HG03558 (cell line): ENCODE measurements around the gene BEST1.
"Not testable (repeated sequence)": the region's sequence is repeated elsewhere in the genome, so short reads cannot be mapped to it uniquely, and the experiment has no call there.

Experiments used
- ATAC-seq: cut with Tn5 transposase; IDR thresholded peaks from one replicate; pipeline ENCODE4 v1.9.1; 2021; ENCODE audit warnings: moderate number of reproducible peaks; ENCODE audit not compliant: unreplicated experiment; ENCODE audit errors: extremely low read depth

The BEST1 gene

DNA sequence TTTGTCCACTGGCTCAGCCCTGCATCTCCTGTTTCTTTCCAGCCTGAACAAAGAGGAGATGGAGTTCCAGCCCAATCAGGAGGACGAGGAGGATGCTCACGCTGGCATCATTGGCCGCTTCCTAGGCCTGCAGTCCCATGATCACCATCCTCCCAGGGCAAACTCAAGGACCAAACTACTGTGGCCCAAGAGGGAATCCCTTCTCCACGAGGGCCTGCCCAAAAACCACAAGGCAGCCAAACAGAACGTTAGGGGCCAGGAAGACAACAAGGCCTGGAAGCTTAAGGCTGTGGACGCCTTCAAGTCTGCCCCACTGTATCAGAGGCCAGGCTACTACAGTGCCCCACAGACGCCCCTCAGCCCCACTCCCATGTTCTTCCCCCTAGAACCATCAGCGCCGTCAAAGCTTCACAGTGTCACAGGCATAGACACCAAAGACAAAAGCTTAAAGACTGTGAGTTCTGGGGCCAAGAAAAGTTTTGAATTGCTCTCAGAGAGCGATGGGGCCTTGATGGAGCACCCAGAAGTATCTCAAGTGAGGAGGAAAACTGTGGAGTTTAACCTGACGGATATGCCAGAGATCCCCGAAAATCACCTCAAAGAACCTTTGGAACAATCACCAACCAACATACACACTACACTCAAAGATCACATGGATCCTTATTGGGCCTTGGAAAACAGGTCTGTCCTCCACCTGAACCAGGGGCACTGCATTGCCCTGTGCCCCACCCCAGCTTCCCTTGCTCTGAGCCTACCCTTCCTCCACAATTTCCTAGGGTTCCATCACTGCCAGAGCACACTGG, 12.3 kb downstream of the BEST1 start:
- no peak for ATAC-seq

DNA sequence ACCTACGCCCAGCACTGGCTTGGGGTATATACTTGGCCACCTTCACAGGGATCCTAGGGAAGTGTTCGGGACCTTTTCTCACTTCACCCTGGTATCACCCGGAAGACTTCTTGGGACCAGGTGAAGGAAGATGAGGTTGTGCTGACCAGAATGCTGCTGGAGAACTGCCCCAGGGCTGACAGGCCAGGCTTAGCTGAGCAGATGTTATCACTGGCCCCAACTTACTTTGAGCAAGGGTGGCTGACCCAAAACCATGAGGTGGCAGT, 12.8 kb downstream of the BEST1 start:
- ATAC-seq: no peak

DNA sequence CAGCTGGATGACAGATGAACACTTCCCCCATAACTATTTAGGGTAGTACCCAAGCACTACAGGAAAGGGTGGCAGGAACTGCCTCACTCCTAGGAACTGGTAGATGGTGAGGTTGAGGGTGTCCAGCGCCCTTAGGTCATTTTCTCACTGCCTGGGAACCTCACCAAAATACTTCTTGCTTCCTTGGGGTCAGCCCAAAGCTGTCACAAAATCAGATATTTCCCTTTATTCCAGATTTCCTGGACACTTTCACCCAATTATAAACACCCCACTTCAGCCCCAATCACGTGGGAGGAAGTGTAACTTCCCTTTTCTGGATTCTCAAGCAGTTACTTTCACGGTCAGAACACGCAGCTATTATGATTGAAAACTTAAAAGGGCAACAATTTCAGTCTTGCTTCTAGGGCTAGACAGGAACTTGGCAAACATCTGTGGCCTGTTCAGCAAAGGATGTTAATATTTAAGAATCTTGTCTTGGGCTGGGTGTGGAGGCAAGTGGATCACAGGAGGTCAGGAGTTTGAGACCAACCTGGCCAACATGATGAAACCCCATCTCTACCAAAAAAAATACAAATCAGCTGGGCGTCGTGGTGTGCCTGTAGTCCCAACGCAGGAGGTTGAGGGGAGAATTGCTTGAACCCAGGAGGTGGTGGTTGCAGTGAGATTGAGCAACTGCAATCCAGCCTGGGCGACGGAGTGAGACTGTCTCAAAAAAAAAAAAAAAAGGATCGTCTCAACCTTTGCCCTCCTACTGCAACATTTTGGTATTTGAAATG, 13.3 kb downstream of the BEST1 start:
- ATAC-seq: no peak

DNA sequence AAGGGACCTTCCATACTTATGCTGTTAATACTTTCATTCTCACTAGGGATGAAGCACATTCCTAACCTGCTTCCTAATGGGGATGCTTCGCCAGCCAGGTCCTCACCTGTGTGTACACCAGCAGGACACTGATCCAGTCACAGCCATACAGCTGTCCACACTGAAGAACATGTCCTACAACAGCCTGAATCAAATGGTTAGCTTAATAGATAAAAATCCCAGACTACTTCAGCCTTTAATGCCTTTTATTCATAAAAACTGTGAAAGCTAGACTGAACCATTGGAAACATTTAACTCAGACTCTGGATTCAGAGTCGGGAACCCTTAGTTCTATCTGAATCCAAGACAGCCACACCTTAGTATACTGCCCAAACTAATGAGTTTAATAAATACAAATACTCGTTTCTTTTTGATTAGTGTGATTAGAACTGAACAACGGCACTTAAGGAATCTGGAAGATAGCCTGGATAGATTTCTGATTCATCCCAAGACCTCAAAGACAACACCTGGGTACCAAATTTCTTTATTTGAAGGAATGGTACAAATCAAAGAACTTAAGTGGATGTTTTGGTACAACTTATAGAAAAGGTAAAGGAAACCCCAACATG, 14.0 kb downstream of the BEST1 start:
- no peak for ATAC-seq

DNA sequence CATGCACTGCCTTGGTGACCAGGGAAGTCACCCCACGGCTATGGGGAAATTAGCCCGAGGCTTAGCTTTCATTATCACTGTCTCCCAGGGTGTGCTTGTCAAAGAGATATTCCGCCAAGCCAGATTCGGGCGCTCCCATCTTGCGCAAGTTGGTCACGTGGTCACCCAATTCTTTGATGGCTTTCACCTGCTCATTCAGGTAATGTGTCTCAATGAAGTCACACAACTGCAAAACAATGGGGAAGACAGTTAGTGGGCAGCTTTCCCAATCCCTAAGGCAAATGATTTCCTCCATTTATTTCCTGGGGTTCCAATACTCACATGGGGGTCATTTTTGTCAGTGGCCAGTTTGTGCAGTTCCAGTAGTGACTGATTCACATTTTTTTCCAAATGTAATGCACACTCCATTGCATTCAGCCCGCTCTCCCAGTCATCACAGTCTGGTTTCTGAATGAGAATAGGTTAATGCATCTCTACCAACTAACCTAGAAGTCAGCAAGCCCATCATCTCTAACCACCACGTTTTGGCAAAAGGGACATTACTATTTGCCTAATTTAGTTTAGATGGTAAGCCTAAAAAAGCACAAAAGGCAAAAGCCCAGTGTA, 14.6 kb downstream of the BEST1 start:
- not testable (repeated sequence) for ATAC-seq

DNA sequence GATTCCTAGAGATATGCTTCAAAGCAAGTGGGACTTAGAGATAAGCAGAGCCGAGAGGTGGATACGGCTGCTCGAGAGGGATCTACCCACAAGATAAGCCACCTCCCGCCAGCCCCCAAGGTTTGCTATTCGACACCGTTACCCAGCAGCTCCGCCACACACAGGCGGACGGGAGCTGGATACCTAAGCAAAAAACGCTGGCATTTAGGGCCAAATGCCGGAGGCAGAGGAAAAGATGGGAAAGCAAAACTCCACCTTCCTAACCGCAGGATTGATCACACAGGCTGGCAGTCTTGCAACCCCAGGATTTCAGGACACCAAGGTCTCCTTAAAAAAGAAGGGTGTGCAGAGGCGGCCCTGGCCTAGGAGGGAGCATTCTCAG, 16.6 kb downstream of the BEST1 start:
- no peak for ATAC-seq

DNA sequence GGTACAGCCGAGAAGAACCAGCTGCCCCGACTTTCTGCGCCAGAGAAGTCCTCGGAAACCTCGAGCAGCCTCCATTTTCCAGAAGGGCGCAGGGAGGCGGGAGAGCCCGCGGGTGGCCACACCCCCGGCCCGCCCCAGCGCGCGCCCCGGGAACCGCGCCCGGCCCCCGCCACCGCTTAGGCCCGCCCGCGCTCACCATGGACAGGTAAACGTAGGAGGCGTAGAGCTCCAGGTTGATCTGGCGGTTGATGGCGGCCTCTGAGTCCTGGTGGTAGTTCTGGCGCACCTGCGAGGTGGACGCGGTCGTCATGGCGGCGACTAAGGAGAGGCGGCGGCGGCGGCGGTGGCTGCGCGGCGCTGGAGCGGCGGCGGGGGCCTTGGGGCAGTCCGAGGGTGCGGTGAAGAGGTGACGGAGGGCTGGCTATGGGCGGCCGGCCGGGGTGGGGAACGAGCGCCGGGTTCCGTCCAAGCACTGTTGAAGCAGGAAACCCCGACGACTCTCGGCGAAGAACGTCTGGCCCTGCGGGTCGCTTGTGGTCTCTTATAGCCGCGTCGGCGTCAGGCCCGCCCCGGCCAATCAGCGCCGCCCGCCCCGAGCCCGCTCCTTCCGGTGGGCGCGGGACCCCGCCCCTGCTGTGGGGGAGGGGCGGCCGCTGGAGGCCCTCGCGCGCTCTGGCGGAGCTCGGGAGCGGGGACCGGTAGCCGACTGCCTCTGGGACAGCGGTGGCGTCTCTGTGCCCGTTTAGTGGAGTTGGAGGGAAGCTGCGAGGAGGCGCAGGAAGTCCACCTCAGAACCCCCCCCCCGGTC, 17.2 kb downstream of the BEST1 start, which contains the start of gene FTH1:
TSS of gene FTH1 (minus strand) at position 519 of the 808 bp plus-strand sequence. CDS start at position 310, 209 bp downstream.
- ATAC-seq: peak; percentile 30

GRCh38 chr11:61967924-61968757, 18.0 kb downstream of the BEST1 start:
- ATAC-seq: no peak

DNA sequence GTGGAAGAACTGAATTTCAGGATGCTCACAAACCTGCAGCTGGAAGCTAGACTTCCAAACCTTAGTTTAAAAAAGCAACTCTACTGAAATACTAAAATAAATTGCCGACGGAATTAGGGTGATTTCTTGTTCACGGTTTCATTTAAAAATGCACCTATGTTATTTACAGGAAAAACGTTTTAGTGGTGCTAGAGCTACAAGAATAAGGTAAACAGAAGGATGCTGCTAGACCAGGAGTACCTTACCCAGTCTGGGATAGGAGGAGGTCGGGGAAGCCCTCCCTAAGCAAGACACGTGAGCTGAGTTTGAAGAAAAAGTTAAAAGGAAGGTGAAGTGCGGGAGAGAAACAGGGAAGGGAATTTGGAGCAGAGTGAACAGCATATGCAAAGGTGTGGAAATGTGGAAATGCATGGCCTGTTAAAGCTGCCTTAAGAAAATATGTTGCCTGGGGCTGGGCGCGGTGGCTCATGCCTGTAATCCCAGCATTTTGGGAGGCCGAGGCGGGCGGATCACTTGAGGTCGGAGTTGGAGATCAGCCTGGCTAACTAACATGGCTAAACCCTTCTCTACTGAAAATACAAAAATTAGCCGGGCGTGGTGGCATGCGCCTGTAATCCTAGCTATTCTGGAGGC, 18.7 kb downstream of the BEST1 start:
- ATAC-seq: no peak

- no peak for ATAC-seq
Observed at GRCh38 chr11:61969391-61969758, 19.2 kb downstream of the BEST1 start.

GRCh38 chr11:61969838-61970662, 19.9 kb downstream of the BEST1 start:
- no peak for ATAC-seq

DNA sequence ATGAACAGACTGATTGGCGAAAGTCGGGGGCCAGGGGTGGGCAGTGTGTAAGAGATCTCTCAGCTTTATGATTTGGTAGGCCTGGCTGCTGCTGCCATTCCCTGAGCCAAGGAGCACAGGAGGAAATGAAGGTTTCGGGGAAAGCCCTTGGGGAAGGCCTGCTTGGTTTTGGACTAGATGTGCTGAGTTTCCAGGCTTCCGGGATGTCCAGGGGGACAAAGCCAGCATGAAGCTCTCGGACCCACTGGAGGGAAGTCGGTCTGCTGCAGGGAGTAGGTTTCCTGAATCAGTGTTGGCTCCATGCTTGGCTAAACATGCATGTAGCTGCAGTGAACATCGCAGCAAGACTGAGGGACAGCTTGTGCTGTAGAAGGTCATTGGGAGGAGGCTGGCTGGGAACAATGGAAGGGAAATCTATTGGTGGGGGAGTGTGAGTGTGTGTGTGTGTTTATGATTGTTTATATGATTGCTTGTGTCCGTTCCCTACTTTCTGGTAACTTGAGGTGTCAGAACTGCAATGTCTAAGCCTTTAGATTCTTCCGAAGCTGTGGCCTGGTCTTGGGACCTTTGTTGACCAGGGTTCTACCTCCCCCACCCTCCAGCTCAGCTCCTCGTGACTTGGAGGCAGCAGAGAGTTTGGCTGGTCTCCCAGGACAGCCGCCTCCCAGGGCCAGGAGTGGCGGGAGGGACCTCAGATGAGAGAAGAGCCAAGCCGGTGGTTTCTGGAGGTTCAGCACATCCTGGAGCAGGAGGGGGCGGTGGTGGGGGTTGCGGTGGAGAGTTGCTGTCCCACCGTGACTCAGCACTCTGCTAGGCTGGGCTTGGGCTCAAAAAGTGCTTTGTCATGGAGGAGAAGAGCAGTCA, 21.3 kb downstream of the BEST1 start:
- ATAC-seq: no peak

DNA sequence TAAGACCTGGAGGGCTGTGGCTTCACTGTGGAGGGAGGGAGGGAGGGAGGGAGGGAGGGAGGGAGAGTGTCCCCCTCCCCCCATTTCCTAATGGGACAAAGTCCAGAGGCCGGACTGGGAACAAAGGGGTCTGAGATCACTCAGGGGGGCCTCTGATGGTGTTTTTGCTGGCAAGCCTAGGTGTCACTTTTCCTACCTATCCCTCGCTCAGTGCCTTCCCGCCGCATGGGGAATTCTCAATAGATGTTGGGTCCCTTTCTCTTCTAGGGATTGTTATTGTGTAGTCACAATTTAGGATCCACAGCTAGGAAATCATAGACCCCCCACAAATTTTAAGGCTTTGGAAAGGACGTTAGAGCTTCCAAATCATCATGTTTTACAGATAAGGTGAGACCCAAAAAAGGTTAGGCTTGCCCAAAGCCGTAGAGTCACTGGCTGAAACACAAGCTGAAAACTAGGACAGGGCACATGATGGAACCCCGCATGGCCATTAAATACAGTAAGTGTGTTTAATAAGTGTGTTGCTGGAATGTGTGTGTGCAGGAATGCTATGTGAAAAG, 22.0 kb downstream of the BEST1 start:
- no peak for ATAC-seq

- no peak for ATAC-seq
Observed at GRCh38 chr11:61972672-61973475, 22.7 kb downstream of the BEST1 start.

- no peak for ATAC-seq
Observed at GRCh38 chr11:61973476-61974162, 23.5 kb downstream of the BEST1 start.
